OCI-LY7 (cell line): ENCODE results near the gene GET3.

Source experiments
- CTCF ChIP-seq: fragments of 200-600 bp; sonication (generic); conservative IDR thresholded peaks from 2 replicates; pipeline ENCODE4 v1.5.1; 2014; ENCODE audit warnings: mild to moderate bottlenecking, antibody characterized with exemption, low read length, moderate library complexity, mixed read lengths
- EZH2phosphoT487 ChIP-seq: fragments of 200-600 bp; sonication (generic); IDR thresholded peaks from 2 replicates; pipeline ENCODE4 v1.6.1; 2018; ENCODE audit warnings: low read depth, borderline replicate concordance, mild to moderate bottlenecking, mixed run types, antibody characterized with exemption, low read length, moderate library complexity, mixed read lengths

GRCh38 chr19:12722566-12723380 is 14.5 kb upstream of the GET3 start:
- TF ChIP-seq CTCF = no peak
- TF ChIP-seq EZH2phosphoT487 = no peak
